22Rv1 (cell line): Measurements from ENCODE around the gene ARMH2.
"Not testable (repeated sequence)": the region's sequence is repeated elsewhere in the genome, so short reads cannot be mapped to it uniquely, and the experiment has no call there.

Experiments used
- ZFX ChIP-seq: fragments of 450-650 bp; IDR thresholded peaks from 2 replicates; pipeline ENCODE4 v1.6.1; 2017; ENCODE audit warnings: antibody characterized with exemption, borderline replicate concordance
- TF ChIP-seq, protein P1 (sequence below): fragments of 450-650 bp; IDR thresholded peaks from 2 replicates; pipeline ENCODE4 v1.5.1; 2017; ENCODE audit warnings: mild to moderate bottlenecking

DNA sequence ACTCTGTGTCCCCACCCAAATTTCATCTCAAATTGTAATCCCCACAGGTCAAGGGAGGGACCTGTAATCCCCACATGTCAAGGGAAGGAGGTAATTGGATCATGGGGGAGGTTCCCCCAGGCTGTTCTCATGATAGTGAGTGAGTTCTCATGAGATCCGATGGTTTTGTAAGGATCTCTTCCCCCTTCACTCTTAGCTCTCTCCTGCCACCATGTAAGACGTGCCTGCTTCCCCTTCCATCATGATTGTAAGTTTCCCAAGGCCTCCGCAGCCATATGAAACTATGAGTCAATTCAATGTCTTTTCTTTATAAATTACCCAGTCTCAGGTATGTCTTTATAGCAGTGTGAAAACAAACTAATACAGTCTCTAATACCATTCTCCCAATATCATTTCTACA is 47.8 kb downstream of the ARMH2 start:
- TF ChIP-seq, protein P1, sequence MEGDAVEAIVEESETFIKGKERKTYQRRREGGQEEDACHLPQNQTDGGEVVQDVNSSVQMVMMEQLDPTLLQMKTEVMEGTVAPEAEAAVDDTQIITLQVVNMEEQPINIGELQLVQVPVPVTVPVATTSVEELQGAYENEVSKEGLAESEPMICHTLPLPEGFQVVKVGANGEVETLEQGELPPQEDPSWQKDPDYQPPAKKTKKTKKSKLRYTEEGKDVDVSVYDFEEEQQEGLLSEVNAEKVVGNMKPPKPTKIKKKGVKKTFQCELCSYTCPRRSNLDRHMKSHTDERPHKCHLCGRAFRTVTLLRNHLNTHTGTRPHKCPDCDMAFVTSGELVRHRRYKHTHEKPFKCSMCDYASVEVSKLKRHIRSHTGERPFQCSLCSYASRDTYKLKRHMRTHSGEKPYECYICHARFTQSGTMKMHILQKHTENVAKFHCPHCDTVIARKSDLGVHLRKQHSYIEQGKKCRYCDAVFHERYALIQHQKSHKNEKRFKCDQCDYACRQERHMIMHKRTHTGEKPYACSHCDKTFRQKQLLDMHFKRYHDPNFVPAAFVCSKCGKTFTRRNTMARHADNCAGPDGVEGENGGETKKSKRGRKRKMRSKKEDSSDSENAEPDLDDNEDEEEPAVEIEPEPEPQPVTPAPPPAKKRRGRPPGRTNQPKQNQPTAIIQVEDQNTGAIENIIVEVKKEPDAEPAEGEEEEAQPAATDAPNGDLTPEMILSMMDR = not testable (repeated sequence)
- not testable (repeated sequence) for TF ChIP-seq ZFX
